Endothelial cell of umbilical vein (primary cell): ENCODE data around the gene KLHL30. TPM values are rescaled to one million over a fixed set of nuclear protein-coding genes. Genes with fewer than 3 reads are reported as not detected.

Experiments
- BruUV-seq: library from RNA; stranded (reverse); fragments of 400-500 nt; replicated peaks from 2 replicates; lab custom pipeline; 2021; lab: Mats Ljungman, UMichigan
- CTCF ChIA-PET: fragments of 300-600, 350-600 bp; sonication (Branson Sonifier 250); formaldehyde crosslinking; loops from one replicate; lab custom pipeline; 2021; ENCODE audit warnings: antibody characterized with exemption, inconsistent platforms; lab: Charles Lee
- POLR2A ChIA-PET: fragments of 300-600, 350-600 bp; sonication (Branson Sonifier 250); formaldehyde crosslinking; loops from one replicate; lab custom pipeline; 2021; ENCODE audit warnings: antibody characterized with exemption, inconsistent platforms; lab: Charles Lee
- DNase-seq: peaks from one replicate; pipeline ENCODE4 v3.0.0-alpha.2; 2011; ENCODE audit warnings: low read depth, low spot score
- FAIRE-seq: peaks from 2 replicates; lab custom pipeline; 2011; peaks lifted over from hg19 to GRCh38; lab: Jason Lieb, UNC
- H2AFZ ChIP-seq: 2 replicates; pipeline ENCODE4 v1.6.0; 2012; ENCODE audit warnings: low read depth, low read length, control low read depth, inconsistent platforms
- H3K27ac ChIP-seq: 2 replicates; pipeline ENCODE4 v1.5.1; 2011; ENCODE audit warnings: low read depth, mild to moderate bottlenecking, control low read depth, low read length, moderate library complexity; ENCODE audit not compliant: insufficient read depth
- H3K27me3 ChIP-seq, 2 experiments: 2 replicates each; pipeline versions ENCODE4 v1.6.0 to v1.6.1; 2011; ENCODE audit warnings: low read length in 2 of 2, mixed read lengths in 1 of 2; ENCODE audit not compliant: control insufficient read depth in 2 of 2, insufficient read depth in 2 of 2
- H3K36me3 ChIP-seq, 2 experiments: 2 replicates in 1 of 2; 3 replicates in 1 of 2; pipeline ENCODE4 v1.5.1; 2011; ENCODE audit warnings: low read length in 2 of 2, mild to moderate bottlenecking in 1 of 2, moderate library complexity in 1 of 2; ENCODE audit not compliant: control insufficient read depth in 2 of 2, insufficient read depth in 2 of 2; ENCODE audit errors: extremely low read depth in 1 of 2
- H3K4me1 ChIP-seq: 3 replicates; pipeline ENCODE4 v1.5.1; 2011; ENCODE audit warnings: mild to moderate bottlenecking, low read length; ENCODE audit not compliant: control insufficient read depth, insufficient read depth; ENCODE audit errors: extremely low read depth
- H3K4me2 ChIP-seq: 2 replicates; pipeline ENCODE4 v1.6.1; 2011; ENCODE audit warnings: low read length, control low read depth, mixed read lengths; ENCODE audit not compliant: insufficient read depth
- H3K4me3 ChIP-seq, 3 experiments: fragments of 200-600 bp in 1 of 3; sonication (generic), shearing (Covaris generic) in 1 of 3; replicated peaks in 1 of 3; 2 replicates each; pipeline ENCODE4 v1.5.1; 2011 to 2016; ENCODE audit warnings: control low read depth in 3 of 3, low read length in 3 of 3, mild to moderate bottlenecking in 2 of 3, inconsistent platforms in 1 of 3, low read depth in 1 of 3, moderate library complexity in 1 of 3; ENCODE audit not compliant: insufficient read depth in 1 of 3
- H3K79me2 ChIP-seq: 2 replicates; pipeline ENCODE4 v1.6.0; 2012; ENCODE audit warnings: low read length, inconsistent platforms; ENCODE audit not compliant: control insufficient read depth, insufficient read depth
- H3K9ac ChIP-seq: replicated peaks from 2 replicates; pipeline ENCODE3; 2011; ENCODE audit warnings: low read length, control low read depth; ENCODE audit not compliant: insufficient read depth; ENCODE audit errors: extremely low read depth
- H3K9me1 ChIP-seq: replicated peaks from 3 replicates; pipeline ENCODE4 v1.6.0; 2011; ENCODE audit warnings: mild to moderate bottlenecking, low read length; ENCODE audit not compliant: control insufficient read depth, insufficient read depth; ENCODE audit errors: extremely low read depth
- H3K9me3 ChIP-seq: replicated peaks from 2 replicates; pipeline ENCODE4 v1.5.1; 2012; ENCODE audit warnings: low read length, inconsistent platforms; ENCODE audit not compliant: control insufficient read depth, insufficient read depth
- H4K20me1 ChIP-seq: replicated peaks from 2 replicates; pipeline ENCODE3; 2011; ENCODE audit warnings: mild to moderate bottlenecking, low read length; ENCODE audit not compliant: control insufficient read depth, insufficient read depth; ENCODE audit errors: extremely low read depth
- CTCF ChIP-seq, 2 donors: IDR thresholded peaks; 1 replicate in 1 of 2; 2 replicates in 1 of 2; pipeline ENCODE4 v1.5.1; 2011; ENCODE audit warnings: low read length in 2 of 2, mild to moderate bottlenecking in 2 of 2, moderate library complexity in 2 of 2, control low read depth in 1 of 2, inconsistent platforms in 1 of 2, low read depth in 1 of 2; ENCODE audit not compliant: insufficient read depth in 1 of 2; ENCODE audit errors: extremely low read depth in 1 of 2
- EZH2 ChIP-seq: IDR thresholded peaks from 2 replicates; pipeline ENCODE4 v1.6.1; 2012; ENCODE audit warnings: borderline replicate concordance, low read depth, mild to moderate bottlenecking, moderate library complexity, low read length, inconsistent platforms; ENCODE audit not compliant: severe bottlenecking
- FOS ChIP-seq: IDR thresholded peaks from 2 replicates; pipeline ENCODE4 v1.6.1; 2011; ENCODE audit warnings: mild to moderate bottlenecking, low read length, moderate library complexity, borderline replicate concordance; ENCODE audit not compliant: insufficient read depth
- GATA2 ChIP-seq: IDR thresholded peaks from 2 replicates; pipeline ENCODE4 v1.7.0; 2011; ENCODE audit warnings: low read depth, mild to moderate bottlenecking, moderate library complexity, mixed read lengths, low read length; ENCODE audit not compliant: insufficient read length, insufficient read depth
- JUN ChIP-seq: IDR thresholded peaks from 2 replicates; pipeline ENCODE4 v1.6.1; 2011; ENCODE audit warnings: borderline replicate concordance, low read depth; ENCODE audit not compliant: insufficient read length, insufficient read depth
- MAX ChIP-seq: IDR thresholded peaks from 2 replicates; pipeline ENCODE4 v1.6.1; 2011; ENCODE audit not compliant: insufficient read depth, insufficient read length
- MYC ChIP-seq: IDR thresholded peaks from one replicate; pipeline ENCODE4 v1.6.1; 2011; ENCODE audit warnings: mild to moderate bottlenecking, low read depth, low read length
- POLR2A ChIP-seq: IDR thresholded peaks from 2 replicates; pipeline ENCODE4 v1.6.1; 2012; ENCODE audit warnings: low read depth, mild to moderate bottlenecking, control low read depth, low read length
- POLR2AphosphoS5 ChIP-seq: IDR thresholded peaks from 2 replicates; pipeline ENCODE4 v1.6.1; 2012; ENCODE audit warnings: low read depth, mild to moderate bottlenecking, control low read depth, low read length, moderate library complexity; ENCODE audit not compliant: insufficient read depth
- dilution Hi-C: fragments of 300-500 bp; cut with MboI; formaldehyde crosslinking; loops from one replicate; pipeline ENCODE4 v1.15.0; 2019; ENCODE audit warnings: low sequenced_read_pairs; ENCODE audit not compliant: extremely low pct_ligation_motif_present
- intact Hi-C: fragments of 100-400 bp; cut with micrococcal nuclease; formaldehyde crosslinking; loops from one replicate; pipeline ENCODE4 v1.10.0; 2022
- polyA plus RNA-seq, 4 experiments: library from polyadenylated mRNA; depleted of rRNA in 3 of 4; stranded (reverse) in 3 of 4; unstranded in 1 of 4; fragments of >200 nt; gene quantifications; 2 replicates each; pipeline versions ENCODE4 v1.2.1 to v1.2.3, GENCODE V29; 2011 to 2012; ENCODE audit warnings: missing spikeins in 1 of 4
- total RNA-seq: library from RNA; stranded (reverse); gene quantifications from 2 replicates; pipeline ENCODE4 v1.2.3, GENCODE V29; 2021

The KLHL30 gene
- total and polyA plus RNA-seq, 2 donors (not counting 3 experiments of a cell fraction or from before 2014, with no cell fraction given): not detected

DNA sequence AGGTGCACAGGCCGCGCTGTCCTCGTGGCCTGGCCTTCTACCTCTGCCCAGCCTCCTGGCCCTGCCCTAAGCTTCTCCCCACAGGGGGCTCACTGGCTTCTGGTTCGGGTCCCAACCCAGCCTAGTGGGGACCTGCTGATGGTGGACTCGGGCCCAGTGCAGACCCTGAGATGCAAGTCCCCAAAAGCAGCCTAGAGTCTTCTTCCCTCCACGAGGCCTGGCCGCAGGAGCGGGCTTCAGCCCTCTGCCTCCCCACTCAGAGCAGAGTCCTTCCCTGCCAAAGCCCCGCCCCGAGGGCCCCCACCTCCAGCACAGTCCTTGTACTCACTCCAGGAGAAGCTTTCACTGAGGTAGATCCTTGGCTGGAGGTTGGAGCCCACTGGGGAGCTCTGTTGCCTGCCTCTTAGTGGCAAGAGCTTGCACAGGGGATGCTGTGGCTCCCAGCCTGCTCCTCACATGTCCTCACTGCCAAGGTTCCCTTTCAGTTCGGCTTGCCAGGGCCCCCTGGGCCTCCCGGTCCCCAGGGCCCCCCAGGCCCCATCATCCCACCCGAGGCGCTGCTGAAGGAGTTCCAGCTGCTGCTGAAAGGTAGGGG lies 23.9 kb downstream of the KLHL30 start:
- Histone ChIP-seq H3K9me3 (no peaks in the 10 kb centered on the region), H3K36me3 (peaks cover 0 to 1% of the 10 kb centered on the region in 2 experiments), H3K4me2 (no peak overlapping the region), H3K4me1 (no peaks in the 10 kb centered on the region), H3K27me3 (peaks cover 4 to 13% of the 10 kb centered on the region in 2 experiments), H3K79me2 (no peaks in the 10 kb centered on the region), H3K27ac (no peak overlapping the region), H2AFZ (no peak overlapping the region), H4K20me1 (no peaks in the 10 kb centered on the region), H3K4me3 (no peak overlapping the region), H3K9me1 (no peaks in the 10 kb centered on the region), H3K9ac (no peak overlapping the region)
- CTCF ChIA-PET: no interaction called here
- no TSS peak for BruUV-seq
- FAIRE-seq: no peak
- POLR2A ChIA-PET: no interaction called here
- TF ChIP-seq POLR2A (no peak), FOS (no peak), CTCF (IDR thresholded peaks at IDR 0.05; ENCODE audit: extremely low read depth in 1 of 2, insufficient read depth in 1 of 2, low read depth in 1 of 2, low read length in 2 of 2) (no peak), GATA2 (no peak), EZH2 (no peak), POLR2AphosphoS5 (no peak), JUN (no peak), MYC (no peak), MAX (no peak)
- dilution Hi-C loops (no loop called here), intact Hi-C loops (no loop called here)
- DNase-seq: no peak
